22Rv1 (cell line): Measurements from ENCODE around the gene C1GALT1.

ENCODE experiments used
- ZFX ChIP-seq: fragments of 450-650 bp; IDR thresholded peaks from 2 replicates; pipeline ENCODE4 v1.6.1; 2017; ENCODE audit warnings: antibody characterized with exemption, borderline replicate concordance
- TF ChIP-seq, protein P1 (sequence below): fragments of 450-650 bp; IDR thresholded peaks from 2 replicates; pipeline ENCODE4 v1.5.1; 2017; ENCODE audit warnings: mild to moderate bottlenecking

- TF ChIP-seq, protein P1, sequence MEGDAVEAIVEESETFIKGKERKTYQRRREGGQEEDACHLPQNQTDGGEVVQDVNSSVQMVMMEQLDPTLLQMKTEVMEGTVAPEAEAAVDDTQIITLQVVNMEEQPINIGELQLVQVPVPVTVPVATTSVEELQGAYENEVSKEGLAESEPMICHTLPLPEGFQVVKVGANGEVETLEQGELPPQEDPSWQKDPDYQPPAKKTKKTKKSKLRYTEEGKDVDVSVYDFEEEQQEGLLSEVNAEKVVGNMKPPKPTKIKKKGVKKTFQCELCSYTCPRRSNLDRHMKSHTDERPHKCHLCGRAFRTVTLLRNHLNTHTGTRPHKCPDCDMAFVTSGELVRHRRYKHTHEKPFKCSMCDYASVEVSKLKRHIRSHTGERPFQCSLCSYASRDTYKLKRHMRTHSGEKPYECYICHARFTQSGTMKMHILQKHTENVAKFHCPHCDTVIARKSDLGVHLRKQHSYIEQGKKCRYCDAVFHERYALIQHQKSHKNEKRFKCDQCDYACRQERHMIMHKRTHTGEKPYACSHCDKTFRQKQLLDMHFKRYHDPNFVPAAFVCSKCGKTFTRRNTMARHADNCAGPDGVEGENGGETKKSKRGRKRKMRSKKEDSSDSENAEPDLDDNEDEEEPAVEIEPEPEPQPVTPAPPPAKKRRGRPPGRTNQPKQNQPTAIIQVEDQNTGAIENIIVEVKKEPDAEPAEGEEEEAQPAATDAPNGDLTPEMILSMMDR, result no peak
- TF ChIP-seq ZFX, result no peak
These were observed 48.7 kb downstream of the C1GALT1 start for GRCh38 chr7:7231000-7231399.
